ENCODE measurements around the gene LIN7B. TPM values are rescaled to one million over a fixed set of nuclear protein-coding genes. Genes with fewer than 3 reads are reported as not detected.

Gene LIN7B
- total RNA-seq, 1 donor from 2014 or later, result 3.2 TPM

DNA sequence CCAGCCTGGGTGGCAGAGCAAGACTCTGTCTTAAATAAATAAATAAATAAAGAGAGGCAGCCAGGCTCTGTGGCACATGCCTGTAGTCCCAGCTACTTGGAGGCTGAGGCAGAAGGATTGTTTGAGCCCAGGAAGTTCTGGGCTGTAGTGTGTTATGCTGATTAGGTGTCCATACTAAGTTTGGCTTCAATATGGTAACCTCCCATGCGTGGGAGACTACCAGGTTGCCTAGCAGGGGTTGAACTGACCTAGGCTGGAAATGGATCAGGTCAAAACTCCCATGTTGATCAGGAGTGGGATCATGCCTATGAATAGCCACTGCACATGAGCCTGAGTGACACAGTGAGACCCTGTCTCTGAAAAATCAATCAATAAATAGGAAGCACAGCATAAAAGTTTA lies 32.9 kb upstream of the LIN7B start:
- TF ChIP-seq, protein P1, sequence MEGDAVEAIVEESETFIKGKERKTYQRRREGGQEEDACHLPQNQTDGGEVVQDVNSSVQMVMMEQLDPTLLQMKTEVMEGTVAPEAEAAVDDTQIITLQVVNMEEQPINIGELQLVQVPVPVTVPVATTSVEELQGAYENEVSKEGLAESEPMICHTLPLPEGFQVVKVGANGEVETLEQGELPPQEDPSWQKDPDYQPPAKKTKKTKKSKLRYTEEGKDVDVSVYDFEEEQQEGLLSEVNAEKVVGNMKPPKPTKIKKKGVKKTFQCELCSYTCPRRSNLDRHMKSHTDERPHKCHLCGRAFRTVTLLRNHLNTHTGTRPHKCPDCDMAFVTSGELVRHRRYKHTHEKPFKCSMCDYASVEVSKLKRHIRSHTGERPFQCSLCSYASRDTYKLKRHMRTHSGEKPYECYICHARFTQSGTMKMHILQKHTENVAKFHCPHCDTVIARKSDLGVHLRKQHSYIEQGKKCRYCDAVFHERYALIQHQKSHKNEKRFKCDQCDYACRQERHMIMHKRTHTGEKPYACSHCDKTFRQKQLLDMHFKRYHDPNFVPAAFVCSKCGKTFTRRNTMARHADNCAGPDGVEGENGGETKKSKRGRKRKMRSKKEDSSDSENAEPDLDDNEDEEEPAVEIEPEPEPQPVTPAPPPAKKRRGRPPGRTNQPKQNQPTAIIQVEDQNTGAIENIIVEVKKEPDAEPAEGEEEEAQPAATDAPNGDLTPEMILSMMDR (IDR thresholded peaks at IDR 0.05; ENCODE audit: insufficient read depth, low read length, severe bottlenecking), result no peak
- FAIRE-seq (no peak), DNase-seq (ENCODE audit: low read depth) (no peak)
- Histone ChIP-seq H3K4me3 (ENCODE audit: low read depth, low read length) (no peak overlapping the region), H3K36me3 (ENCODE audit: control insufficient read depth, insufficient read depth, low read length) (no peaks in the 10 kb centered on the region), H3K27me3 (ENCODE audit: control insufficient read depth, insufficient read depth, low read length) (no peaks in the 10 kb centered on the region)

- Histone ChIP-seq H3K27me3 (ENCODE audit: control insufficient read depth, insufficient read depth, low read length) (no peaks in the 10 kb centered on the region), H3K4me3 (ENCODE audit: low read depth, low read length) (peak overlapping the region; percentile 79), H3K36me3 (ENCODE audit: control insufficient read depth, insufficient read depth, low read length) (peaks cover 3% of the 10 kb centered on the region)
- FAIRE-seq, result no peak
- TF ChIP-seq, protein P1 (IDR thresholded peaks at IDR 0.05; ENCODE audit: insufficient read depth, low read length, severe bottlenecking), result no peak
- no peak for DNase-seq (ENCODE audit: low read depth)
Measured at GRCh38 chr19:49084206-49085019, 29.8 kb upstream of the LIN7B start.

DNA sequence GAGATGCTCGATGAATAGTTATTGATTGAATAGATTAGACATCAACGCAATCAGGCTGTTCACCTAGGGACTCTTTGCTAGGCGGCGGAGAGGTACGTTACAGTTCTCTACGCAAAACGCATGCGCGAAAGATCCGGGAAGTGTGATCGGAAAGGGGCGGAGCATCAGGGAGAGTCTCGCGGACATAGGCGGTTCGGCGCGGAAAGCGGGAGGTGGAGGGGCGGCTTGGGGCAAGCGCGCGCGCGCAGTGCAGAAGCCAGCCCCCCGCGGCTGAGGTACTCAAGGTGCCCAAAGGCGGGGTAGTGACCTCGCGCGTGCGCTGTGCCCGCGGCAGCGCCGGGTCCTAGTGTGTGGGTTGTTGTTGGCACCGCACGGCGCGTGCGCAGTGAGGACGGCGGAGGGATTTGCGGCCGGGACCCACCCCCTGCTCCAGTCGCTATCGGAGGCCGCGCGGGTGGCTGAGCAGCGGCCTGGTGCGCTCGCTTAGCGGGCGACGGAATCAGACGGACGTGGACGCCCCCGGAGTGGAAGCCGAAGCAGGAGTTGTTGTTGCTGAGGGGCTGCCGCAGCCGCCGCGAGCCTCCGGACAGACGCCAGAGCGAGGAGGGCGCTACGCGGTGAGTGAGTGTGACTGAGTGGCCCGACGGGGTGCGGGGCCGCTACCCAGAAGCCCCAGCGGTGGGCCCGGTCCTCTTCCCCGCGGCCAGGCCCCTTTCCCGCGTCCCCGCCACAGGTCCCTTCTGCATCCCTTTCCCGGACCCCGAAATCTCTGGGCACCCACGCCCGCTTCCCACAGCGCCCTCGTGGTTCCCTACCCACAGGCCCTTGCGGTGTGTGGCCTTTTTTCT lies 28.9 kb upstream of the LIN7B start, which contains the start of gene SNRNP70:
Gene SNRNP70 (plus strand): TSS at position 432 of the 848 bp plus-strand sequence. CDS start 964 bp downstream, outside the sequence.
- TF ChIP-seq, protein P1 (IDR thresholded peaks at IDR 0.05; ENCODE audit: insufficient read depth, low read length, severe bottlenecking), result no peak
- DNase-seq (ENCODE audit: low read depth) (peak; percentile 93), FAIRE-seq (no peak)
- Histone ChIP-seq H3K27me3 (ENCODE audit: control insufficient read depth, insufficient read depth, low read length) (no peaks in the 10 kb centered on the region), H3K4me3 (ENCODE audit: low read depth, low read length) (peak within 1 kb of the TSS; percentile 79), H3K36me3 (ENCODE audit: control insufficient read depth, insufficient read depth, low read length) (peaks cover 8% of the 10 kb centered on the region)

- Histone ChIP-seq H3K27me3 (ENCODE audit: control insufficient read depth, insufficient read depth, low read length) (no peaks in the 10 kb centered on the region), H3K4me3 (ENCODE audit: low read depth, low read length) (peak overlapping the region; percentile 79), H3K36me3 (ENCODE audit: control insufficient read depth, insufficient read depth, low read length) (peaks cover 13% of the 10 kb centered on the region)
- no peak for DNase-seq (ENCODE audit: low read depth)
- FAIRE-seq, result no peak
- TF ChIP-seq, protein P1 (IDR thresholded peaks at IDR 0.05; ENCODE audit: insufficient read depth, low read length, severe bottlenecking), result no peak
Measured at GRCh38 chr19:49085868-49086232, 28.3 kb upstream of the LIN7B start.

- no peaks in the 10 kb centered on the region for H3K27me3 ChIP-seq (ENCODE audit: control insufficient read depth, insufficient read depth, low read length)
- no peak for FAIRE-seq
- TF ChIP-seq, protein P1 (IDR thresholded peaks at IDR 0.05; ENCODE audit: insufficient read depth, low read length, severe bottlenecking), result no peak
Measured at GRCh38 chr19:49086296-49086695, 27.9 kb upstream of the LIN7B start.

More at GRCh38 chr19:49086296-49086695, 27.9 kb upstream of the LIN7B start:
- no peak for DNase-seq (ENCODE audit: low read depth)
- peaks cover 14% of the 10 kb centered on the region for H3K36me3 ChIP-seq (ENCODE audit: control insufficient read depth, insufficient read depth, low read length)
- H3K4me3 ChIP-seq (ENCODE audit: low read depth, low read length), result peak overlapping the region; percentile 79
